GM23338 (cell line): Measurements from ENCODE around the gene PPP1R27. TPM values are rescaled to one million over a fixed set of nuclear protein-coding genes. Genes with fewer than 3 reads are reported as not detected.

Source experiments
- ATAC-seq: fragments of 200-7000 bp; cut with Tn5 transposase; 3 replicates; pipeline ENCODE4 v1.9.1; 2020
- DNase-seq: peaks from one replicate; pipeline ENCODE4 v3.0.0-alpha.2; 2015; ENCODE audit warnings: low spot score
- H2AFZ ChIP-seq: fragments of 200-600 bp; sonication (generic); 2 replicates; pipeline ENCODE4 v1.8.0; 2016; ENCODE audit warnings: antibody characterized with exemption, mild to moderate bottlenecking, moderate library complexity
- H3F3A ChIP-seq: fragments of 200-600 bp; sonication (generic); replicated peaks from 2 replicates; pipeline ENCODE4 v1.8.0; 2017; ENCODE audit warnings: antibody characterized with exemption, mixed run types, low read depth
- H3K27ac ChIP-seq: fragments of 200-600 bp; sonication (generic); 2 replicates; pipeline ENCODE4 v1.6.1; 2016; ENCODE audit warnings: low read depth
- H3K27me3 ChIP-seq: fragments of 200-600 bp; sonication (generic); 2 replicates; pipeline ENCODE4 v1.8.0; 2016; ENCODE audit warnings: mild to moderate bottlenecking, mixed run types, moderate library complexity; ENCODE audit not compliant: insufficient read depth
- H3K36me3 ChIP-seq: fragments of 200-600 bp; sonication (generic); 2 replicates; pipeline ENCODE4 v1.8.0; 2016; ENCODE audit warnings: mild to moderate bottlenecking; ENCODE audit not compliant: insufficient read depth
- H3K4me1 ChIP-seq: fragments of 200-600 bp; sonication (generic); 2 replicates; pipeline ENCODE4 v1.8.0; 2016; ENCODE audit warnings: mild to moderate bottlenecking, moderate library complexity; ENCODE audit not compliant: insufficient read depth
- H3K4me2 ChIP-seq: fragments of 200-600 bp; sonication (generic); 2 replicates; pipeline ENCODE4 v1.7.1; 2017; ENCODE audit warnings: mixed run types
- H3K4me3 ChIP-seq: fragments of 200-600 bp; sonication (generic); 2 replicates; pipeline ENCODE4 v1.6.1; 2016; ENCODE audit warnings: mixed run types
- H3K79me2 ChIP-seq: fragments of 200-600 bp; sonication (generic); replicated peaks from 2 replicates; pipeline ENCODE4 v1.8.0; 2017; ENCODE audit warnings: mild to moderate bottlenecking; ENCODE audit not compliant: insufficient read depth
- H3K9me2 ChIP-seq: fragments of 200-600 bp; sonication (generic); 2 replicates; pipeline ENCODE4 v1.8.0; 2017; ENCODE audit not compliant: insufficient read depth
- H4K20me1 ChIP-seq: fragments of 200-600 bp; sonication (generic); replicated peaks from 2 replicates; pipeline ENCODE4 v1.8.0; 2017; ENCODE audit warnings: mild to moderate bottlenecking; ENCODE audit not compliant: insufficient read depth
- H3K27ac Mint-ChIP-seq: 2 replicates; pipeline ENCODE4 v1.8.0; 2020; ENCODE audit warnings: inconsistent platforms, mild to moderate bottlenecking, moderate library complexity, mixed read lengths
- H3K27me3 Mint-ChIP-seq: 3 replicates; pipeline ENCODE4 v1.8.0; 2022; ENCODE audit warnings: low read depth, mild to moderate bottlenecking, moderate library complexity, mixed read lengths, inconsistent platforms; ENCODE audit not compliant: insufficient read depth, poor library complexity
- H3K36me3 Mint-ChIP-seq: 3 replicates; pipeline ENCODE4 v1.8.0; 2021; ENCODE audit warnings: low read depth, mild to moderate bottlenecking, inconsistent platforms, moderate library complexity, mixed read lengths
- H3K4me1 Mint-ChIP-seq: 3 replicates; pipeline ENCODE4 v1.8.0; 2020; ENCODE audit warnings: mild to moderate bottlenecking, inconsistent platforms, mixed read lengths
- H3K4me3 Mint-ChIP-seq: 3 replicates; pipeline ENCODE4 v1.8.0; 2021; ENCODE audit warnings: moderate library complexity, mild to moderate bottlenecking, inconsistent platforms, mixed read lengths
- H3K9me3 Mint-ChIP-seq: 3 replicates; pipeline ENCODE4 v1.8.0; 2020; ENCODE audit warnings: moderate library complexity, mild to moderate bottlenecking, inconsistent platforms, mixed read lengths
- CREB1 ChIP-seq: fragments of 250-450 bp; sonication (Bioruptor Pico); IDR thresholded peaks from 2 replicates; pipeline ENCODE4 v1.5.0; 2020; ENCODE audit warnings: low read depth, mild to moderate bottlenecking, moderate library complexity
- EZH2 ChIP-seq: fragments of 200-600 bp; sonication (generic); IDR thresholded peaks from one replicate; pipeline ENCODE4 v1.8.0; 2017; ENCODE audit warnings: antibody characterized with exemption, mild to moderate bottlenecking, low read depth; ENCODE audit not compliant: unreplicated experiment
- NANOG ChIP-seq: IDR thresholded peaks from 2 replicates; pipeline ENCODE4 v1.6.1; 2016; ENCODE audit warnings: antibody characterized with exemption, borderline replicate concordance
- POLR2AphosphoS5 ChIP-seq: IDR thresholded peaks from 2 replicates; pipeline ENCODE4 v1.6.1; 2016; ENCODE audit warnings: antibody characterized with exemption, low read depth
- STAT1 ChIP-seq: IDR thresholded peaks from one replicate; pipeline ENCODE4 v1.6.1; 2016; ENCODE audit warnings: antibody characterized with exemption; ENCODE audit not compliant: unreplicated experiment
- ZNF114 ChIP-seq: fragments of 250-450 bp; sonication (Bioruptor Pico); IDR thresholded peaks from 2 replicates; pipeline ENCODE4 v1.5.0; 2020; ENCODE audit warnings: mild to moderate bottlenecking, moderate library complexity
- ZNF331 ChIP-seq: fragments of 250-450 bp; sonication (Bioruptor Pico); IDR thresholded peaks from 2 replicates; pipeline ENCODE4 v1.5.0; 2020; ENCODE audit warnings: low read depth, mild to moderate bottlenecking, moderate library complexity
- polyA plus RNA-seq: library from polyadenylated mRNA; unstranded; fragments of >200 nt; fragmentation: Nextera tagmentation; extraction: Ambion mirVana; gene quantifications from 2 replicates; pipeline ENCODE4 v1.2.1, GENCODE V29; 2016
- total RNA-seq: library from RNA; depleted of rRNA; stranded (reverse); fragments of >200 nt; shearing (Covaris generic); gene quantifications from 2 replicates; pipeline ENCODE4 v1.2.3, GENCODE V29; 2014
- TF ChIP-seq, protein P1 (sequence below): IDR thresholded peaks from one replicate; pipeline ENCODE4 v1.6.1; 2018; ENCODE audit warnings: antibody characterized with exemption; ENCODE audit not compliant: unreplicated experiment
- TF ChIP-seq, protein P2 (sequence below): fragments of 250-450 bp; sonication (Bioruptor Pico); IDR thresholded peaks from 2 replicates; pipeline ENCODE4 v1.5.0; 2020; ENCODE audit warnings: mild to moderate bottlenecking, moderate library complexity

PPP1R27 gene
- total and polyA plus RNA-seq, 2 experiments from 2014 or later = 0.65 TPM; not detected in 1

DNA sequence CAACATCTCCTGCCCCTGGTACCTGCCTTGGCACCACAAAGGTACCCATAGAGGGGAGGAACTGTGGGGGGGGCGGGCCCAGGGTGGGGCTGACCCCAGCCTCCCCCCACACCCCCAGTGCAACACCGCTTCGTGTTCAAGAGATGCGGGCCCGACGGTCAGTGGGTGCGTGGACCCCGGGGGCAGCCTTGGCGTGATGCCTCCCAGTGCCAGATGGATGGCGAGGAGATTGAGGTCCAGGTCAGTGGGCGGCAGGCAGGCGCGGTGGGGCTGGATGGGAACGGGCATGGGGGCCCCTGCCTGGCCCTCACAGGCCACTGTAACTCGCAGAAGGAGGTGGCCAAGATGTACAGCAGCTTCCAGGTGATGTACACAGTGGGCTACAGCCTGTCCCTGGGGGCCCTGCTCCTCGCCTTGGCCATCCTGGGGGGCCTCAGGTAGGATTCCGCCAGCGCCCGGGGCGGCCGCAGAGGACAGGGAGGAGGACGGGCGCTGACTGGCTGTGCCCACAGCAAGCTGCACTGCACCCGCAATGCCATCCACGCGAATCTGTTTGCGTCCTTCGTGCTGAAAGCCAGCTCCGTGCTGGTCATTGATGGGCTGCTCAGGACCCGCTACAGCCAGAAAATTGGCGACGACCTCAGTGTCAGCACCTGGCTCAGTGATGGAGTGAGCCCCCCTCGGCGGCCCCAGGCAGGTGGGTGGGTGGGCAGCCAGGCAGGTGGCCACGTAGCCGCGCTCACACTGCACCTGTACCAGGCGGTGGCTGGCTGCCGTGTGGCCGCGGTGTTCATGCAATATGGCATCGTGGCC lies 23.8 kb downstream of the PPP1R27 start (continued):
- TF ChIP-seq ZNF114 (CRISPR knock-in tag) = no peak
- no peak for TF ChIP-seq CREB1
- no peak for TF ChIP-seq STAT1
- TF ChIP-seq ZNF331 (CRISPR knock-in tag) = no peak
- TF ChIP-seq, protein P1, sequence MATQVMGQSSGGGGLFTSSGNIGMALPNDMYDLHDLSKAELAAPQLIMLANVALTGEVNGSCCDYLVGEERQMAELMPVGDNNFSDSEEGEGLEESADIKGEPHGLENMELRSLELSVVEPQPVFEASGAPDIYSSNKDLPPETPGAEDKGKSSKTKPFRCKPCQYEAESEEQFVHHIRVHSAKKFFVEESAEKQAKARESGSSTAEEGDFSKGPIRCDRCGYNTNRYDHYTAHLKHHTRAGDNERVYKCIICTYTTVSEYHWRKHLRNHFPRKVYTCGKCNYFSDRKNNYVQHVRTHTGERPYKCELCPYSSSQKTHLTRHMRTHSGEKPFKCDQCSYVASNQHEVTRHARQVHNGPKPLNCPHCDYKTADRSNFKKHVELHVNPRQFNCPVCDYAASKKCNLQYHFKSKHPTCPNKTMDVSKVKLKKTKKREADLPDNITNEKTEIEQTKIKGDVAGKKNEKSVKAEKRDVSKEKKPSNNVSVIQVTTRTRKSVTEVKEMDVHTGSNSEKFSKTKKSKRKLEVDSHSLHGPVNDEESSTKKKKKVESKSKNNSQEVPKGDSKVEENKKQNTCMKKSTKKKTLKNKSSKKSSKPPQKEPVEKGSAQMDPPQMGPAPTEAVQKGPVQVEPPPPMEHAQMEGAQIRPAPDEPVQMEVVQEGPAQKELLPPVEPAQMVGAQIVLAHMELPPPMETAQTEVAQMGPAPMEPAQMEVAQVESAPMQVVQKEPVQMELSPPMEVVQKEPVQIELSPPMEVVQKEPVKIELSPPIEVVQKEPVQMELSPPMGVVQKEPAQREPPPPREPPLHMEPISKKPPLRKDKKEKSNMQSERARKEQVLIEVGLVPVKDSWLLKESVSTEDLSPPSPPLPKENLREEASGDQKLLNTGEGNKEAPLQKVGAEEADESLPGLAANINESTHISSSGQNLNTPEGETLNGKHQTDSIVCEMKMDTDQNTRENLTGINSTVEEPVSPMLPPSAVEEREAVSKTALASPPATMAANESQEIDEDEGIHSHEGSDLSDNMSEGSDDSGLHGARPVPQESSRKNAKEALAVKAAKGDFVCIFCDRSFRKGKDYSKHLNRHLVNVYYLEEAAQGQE = no peak
- TF ChIP-seq POLR2AphosphoS5 = no peak
- TF ChIP-seq EZH2 = no peak

DNA sequence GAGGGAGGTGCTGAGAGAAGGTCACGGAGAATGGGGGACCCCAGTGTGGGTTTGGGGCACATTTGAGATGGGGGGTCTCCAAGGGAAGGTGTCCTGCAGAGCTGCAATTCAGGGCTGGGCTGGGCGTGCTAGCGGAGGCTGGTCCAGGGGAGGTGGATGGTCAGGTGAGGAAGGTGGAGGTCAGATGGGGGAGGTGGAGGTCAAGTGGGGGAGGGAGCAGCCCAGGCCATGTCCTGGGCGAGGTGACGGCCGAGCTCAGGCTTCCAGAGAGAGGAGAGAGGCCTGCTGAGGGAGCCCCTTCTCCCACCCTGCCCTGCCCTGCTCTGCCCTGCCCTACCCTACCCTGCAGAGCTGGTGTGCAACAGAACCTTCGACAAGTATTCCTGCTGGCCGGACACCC lies 24.4 kb downstream of the PPP1R27 start:
- Mint-ChIP-seq H3K27ac (no peak overlapping the region), H3K4me1 (no peaks in the 10 kb centered on the region), H3K27me3 (peaks cover 28% of the 10 kb centered on the region), H3K4me3 (no peak overlapping the region), H3K36me3 (no peaks in the 10 kb centered on the region; the same call in 2 of the 3 replicates), H3K9me3 (peaks cover 4% of the 10 kb centered on the region)
- Histone ChIP-seq H3K27ac (no peak overlapping the region), H2AFZ (no peak overlapping the region), H3K36me3 (no peaks in the 10 kb centered on the region), H3K79me2 (no peaks in the 10 kb centered on the region), H4K20me1 (no peaks in the 10 kb centered on the region), H3K4me2 (no peak overlapping the region), H3K9me2 (no peaks in the 10 kb centered on the region), H3K4me1 (no peaks in the 10 kb centered on the region), H3F3A (no peaks in the 10 kb centered on the region), H3K4me3 (no peak overlapping the region), H3K27me3 (peaks cover 10% of the 10 kb centered on the region)
- TF ChIP-seq, protein P2, sequence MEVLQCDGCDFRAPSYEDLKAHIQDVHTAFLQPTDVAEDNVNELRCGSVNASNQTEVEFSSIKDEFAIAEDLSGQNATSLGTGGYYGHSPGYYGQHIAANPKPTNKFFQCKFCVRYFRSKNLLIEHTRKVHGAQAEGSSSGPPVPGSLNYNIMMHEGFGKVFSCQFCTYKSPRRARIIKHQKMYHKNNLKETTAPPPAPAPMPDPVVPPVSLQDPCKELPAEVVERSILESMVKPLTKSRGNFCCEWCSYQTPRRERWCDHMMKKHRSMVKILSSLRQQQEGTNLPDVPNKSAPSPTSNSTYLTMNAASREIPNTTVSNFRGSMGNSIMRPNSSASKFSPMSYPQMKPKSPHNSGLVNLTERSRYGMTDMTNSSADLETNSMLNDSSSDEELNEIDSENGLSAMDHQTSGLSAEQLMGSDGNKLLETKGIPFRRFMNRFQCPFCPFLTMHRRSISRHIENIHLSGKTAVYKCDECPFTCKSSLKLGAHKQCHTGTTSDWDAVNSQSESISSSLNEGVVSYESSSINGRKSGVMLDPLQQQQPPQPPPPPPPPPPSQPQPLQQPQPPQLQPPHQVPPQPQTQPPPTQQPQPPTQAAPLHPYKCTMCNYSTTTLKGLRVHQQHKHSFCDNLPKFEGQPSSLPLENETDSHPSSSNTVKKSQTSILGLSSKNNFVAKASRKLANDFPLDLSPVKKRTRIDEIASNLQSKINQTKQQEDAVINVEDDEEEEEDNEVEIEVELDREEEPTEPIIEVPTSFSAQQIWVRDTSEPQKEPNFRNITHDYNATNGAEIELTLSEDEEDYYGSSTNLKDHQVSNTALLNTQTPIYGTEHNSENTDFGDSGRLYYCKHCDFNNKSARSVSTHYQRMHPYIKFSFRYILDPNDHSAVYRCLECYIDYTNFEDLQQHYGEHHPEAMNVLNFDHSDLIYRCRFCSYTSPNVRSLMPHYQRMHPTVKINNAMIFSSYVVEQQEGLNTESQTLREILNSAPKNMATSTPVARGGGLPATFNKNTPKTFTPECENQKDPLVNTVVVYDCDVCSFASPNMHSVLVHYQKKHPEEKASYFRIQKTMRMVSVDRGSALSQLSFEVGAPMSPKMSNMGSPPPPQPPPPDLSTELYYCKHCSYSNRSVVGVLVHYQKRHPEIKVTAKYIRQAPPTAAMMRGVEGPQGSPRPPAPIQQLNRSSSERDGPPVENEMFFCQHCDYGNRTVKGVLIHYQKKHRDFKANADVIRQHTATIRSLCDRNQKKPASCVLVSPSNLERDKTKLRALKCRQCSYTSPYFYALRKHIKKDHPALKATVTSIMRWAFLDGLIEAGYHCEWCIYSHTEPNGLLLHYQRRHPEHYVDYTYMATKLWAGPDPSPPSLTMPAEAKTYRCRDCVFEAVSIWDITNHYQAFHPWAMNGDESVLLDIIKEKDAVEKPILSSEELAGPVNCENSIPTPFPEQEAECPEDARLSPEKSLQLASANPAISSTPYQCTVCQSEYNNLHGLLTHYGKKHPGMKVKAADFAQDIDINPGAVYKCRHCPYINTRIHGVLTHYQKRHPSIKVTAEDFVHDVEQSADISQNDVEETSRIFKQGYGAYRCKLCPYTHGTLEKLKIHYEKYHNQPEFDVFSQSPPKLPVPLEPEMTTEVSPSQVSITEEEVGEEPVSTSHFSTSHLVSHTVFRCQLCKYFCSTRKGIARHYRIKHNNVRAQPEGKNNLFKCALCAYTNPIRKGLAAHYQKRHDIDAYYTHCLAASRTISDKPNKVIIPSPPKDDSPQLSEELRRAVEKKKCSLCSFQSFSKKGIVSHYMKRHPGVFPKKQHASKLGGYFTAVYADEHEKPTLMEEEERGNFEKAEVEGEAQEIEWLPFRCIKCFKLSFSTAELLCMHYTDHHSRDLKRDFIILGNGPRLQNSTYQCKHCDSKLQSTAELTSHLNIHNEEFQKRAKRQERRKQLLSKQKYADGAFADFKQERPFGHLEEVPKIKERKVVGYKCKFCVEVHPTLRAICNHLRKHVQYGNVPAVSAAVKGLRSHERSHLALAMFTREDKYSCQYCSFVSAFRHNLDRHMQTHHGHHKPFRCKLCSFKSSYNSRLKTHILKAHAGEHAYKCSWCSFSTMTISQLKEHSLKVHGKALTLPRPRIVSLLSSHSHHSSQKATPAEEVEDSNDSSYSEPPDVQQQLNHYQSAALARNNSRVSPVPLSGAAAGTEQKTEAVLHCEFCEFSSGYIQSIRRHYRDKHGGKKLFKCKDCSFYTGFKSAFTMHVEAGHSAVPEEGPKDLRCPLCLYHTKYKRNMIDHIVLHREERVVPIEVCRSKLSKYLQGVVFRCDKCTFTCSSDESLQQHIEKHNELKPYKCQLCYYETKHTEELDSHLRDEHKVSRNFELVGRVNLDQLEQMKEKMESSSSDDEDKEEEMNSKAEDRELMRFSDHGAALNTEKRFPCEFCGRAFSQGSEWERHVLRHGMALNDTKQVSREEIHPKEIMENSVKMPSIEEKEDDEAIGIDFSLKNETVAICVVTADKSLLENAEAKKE (CRISPR knock-in tag) = no peak
- TF ChIP-seq NANOG (no peak), ZNF331 (CRISPR knock-in tag) (no peak)
- ATAC-seq (no peak), DNase-seq (no peak)
